GM21367 (cell line): Measurements from ENCODE around the gene OR2K2.
"Not testable (repeated sequence)": the region's sequence is repeated elsewhere in the genome, so short reads cannot be mapped to it uniquely, and the experiment has no call there.

Experiments
- ATAC-seq: cut with Tn5 transposase; IDR thresholded peaks from one replicate; pipeline ENCODE4 v1.9.1; 2021; ENCODE audit not compliant: unreplicated experiment

Gene OR2K2, protein sequence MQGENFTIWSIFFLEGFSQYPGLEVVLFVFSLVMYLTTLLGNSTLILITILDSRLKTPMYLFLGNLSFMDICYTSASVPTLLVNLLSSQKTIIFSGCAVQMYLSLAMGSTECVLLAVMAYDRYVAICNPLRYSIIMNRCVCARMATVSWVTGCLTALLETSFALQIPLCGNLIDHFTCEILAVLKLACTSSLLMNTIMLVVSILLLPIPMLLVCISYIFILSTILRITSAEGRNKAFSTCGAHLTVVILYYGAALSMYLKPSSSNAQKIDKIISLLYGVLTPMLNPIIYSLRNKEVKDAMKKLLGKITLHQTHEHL

DNA sequence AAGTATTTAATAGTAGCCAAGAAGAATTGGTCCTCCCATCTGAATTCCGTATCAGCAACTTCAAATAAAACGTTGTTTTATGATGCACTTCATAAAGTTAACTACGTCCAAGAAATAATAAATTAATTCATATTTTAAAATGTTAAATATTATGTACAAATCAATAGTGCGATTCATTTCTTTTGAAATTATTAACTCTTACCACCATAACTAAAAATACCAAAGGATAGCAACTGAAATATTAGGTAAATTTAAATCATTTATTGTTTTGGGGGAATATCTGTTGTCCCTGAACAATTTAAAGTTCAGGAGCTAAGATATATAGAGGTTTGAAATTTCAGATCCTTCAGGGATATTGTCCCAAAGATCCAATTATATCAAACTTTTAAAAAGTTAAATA is at the start of gene OR2K2:
Gene OR2K2, minus strand, starts transcription at position 101 of the 400 bp plus-strand sequence. CDS start 1,791 bp downstream, outside the sequence.
- ATAC-seq = no peak

DNA sequence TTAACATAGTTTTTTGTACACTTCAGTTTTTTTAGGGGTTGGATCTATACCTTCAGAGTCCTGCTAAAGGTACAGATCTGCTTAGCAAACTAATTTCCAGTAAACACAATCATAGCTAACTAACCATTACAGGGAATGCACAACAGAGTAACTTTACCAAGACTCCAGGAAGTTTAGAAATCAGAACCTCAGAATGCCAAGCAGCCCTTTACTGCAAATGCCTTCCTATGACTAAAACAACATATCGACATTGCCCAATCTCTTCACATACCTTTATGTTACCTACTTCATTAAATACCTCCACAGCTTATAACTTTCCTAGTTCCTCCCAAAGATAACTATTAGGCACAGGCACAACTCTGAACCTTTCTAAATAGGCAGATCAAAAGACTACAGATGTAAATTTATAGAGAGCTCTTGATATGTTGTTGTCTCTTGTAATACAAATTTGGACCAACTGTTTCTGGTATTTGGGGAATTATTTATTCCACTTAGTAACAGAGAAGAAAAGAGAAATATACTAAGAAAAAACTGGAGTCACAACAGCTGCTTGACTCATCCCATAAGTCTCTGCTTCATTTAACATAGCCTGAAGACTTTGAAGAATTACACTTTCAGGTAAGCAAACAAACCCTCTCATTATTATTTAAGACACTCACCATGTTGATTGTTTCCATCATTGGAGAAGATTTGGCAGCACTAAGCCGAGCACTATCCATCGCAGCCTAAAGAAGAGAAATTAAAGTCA is 46.0 kb upstream of the OR2K2 start:
- no peak for ATAC-seq

DNA sequence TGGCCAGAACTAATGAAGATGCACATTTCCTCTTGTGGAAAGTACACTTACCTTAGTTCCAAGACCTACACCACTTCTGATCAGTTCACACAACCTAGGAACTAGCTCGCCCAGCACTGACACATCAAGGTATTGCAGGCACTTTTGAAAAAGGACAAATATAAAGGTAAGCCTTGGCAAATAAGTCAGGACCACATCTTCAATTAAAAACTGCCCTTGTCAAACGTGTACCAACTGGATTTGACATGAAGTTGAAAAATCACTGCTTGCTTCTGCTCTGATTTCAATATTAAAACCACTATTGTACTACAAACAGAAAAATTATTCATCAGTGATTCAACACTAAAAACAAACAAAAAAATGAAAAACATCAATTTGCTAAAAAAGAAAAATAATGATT is 45.0 kb upstream of the OR2K2 start:
- no peak for ATAC-seq

DNA sequence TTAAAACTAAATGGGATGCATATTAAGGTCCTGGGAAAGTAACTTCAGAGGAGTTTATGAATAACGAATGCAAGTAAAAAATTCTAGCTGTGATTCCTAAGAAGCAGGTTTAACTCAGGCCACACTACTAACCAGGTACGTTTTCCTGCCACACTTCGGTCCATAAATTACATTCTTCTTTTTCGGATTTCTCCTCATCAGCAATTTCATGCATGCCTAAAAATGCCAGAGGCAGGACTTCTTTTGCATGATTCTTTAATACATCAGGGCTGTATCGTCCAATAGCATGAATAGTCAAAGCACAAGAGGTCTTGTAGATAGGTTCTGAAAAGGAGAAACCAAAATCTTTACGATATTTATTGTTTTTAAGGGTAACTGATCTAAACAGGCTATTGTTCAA is 42.3 kb upstream of the OR2K2 start:
- no peak for ATAC-seq

DNA sequence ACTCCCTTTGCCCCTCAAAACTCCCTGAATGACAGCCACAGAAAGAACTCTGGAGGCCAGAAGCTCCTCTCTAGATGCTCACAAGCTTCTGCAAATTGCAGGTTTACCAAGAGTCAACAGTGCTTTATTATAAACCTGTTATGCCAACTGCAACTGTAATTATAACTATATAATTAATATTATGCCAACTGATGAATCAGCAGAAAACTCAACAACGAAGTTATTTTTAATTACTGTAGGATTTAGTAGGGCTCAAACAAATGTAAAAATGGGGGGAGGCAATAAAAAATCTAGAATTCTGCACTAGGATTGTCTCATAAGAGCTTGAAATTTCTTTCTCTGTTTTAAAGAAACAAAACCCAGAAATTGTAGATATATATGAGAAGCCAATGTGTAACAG is 37.0 kb upstream of the OR2K2 start:
- ATAC-seq = no peak

DNA sequence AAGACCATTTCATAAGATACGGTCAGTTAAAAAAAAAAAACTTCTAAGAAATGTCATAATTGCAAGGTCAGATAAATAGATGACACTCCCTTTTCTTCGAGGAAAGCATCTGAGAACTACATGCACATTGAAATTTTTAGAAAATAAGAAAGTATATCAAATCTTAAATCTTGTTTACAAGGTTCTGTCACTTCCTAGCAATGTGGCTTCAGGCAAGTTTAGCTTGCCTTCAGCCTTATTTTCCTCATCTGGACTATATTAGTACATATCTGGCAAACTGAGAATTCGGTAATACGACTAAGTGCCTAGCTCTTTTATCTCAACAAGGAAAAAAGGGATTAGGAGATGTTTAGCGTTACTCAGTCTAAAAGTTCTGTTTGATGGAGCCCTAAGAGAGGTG is 32.5 kb upstream of the OR2K2 start:
- ATAC-seq = no peak

DNA sequence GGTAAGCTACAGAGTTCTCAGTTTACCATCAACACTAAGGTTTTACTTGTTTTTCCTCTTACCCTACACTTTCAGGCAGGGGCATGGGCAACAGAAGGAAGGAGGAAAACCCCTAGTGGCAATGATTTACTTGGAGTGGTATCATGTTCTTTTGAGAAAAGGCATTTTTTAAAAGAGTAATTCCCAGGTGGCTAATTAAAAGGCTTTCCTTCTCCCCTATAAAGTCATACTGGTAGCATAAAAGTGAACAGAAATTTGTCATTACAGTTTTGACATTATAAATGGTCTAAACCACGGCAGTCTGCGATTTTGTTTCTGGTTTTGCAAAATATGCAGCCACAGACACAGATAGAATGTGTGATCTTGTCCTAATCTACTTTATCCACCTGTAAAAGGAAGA is 30.9 kb upstream of the OR2K2 start:
- ATAC-seq = no peak

DNA sequence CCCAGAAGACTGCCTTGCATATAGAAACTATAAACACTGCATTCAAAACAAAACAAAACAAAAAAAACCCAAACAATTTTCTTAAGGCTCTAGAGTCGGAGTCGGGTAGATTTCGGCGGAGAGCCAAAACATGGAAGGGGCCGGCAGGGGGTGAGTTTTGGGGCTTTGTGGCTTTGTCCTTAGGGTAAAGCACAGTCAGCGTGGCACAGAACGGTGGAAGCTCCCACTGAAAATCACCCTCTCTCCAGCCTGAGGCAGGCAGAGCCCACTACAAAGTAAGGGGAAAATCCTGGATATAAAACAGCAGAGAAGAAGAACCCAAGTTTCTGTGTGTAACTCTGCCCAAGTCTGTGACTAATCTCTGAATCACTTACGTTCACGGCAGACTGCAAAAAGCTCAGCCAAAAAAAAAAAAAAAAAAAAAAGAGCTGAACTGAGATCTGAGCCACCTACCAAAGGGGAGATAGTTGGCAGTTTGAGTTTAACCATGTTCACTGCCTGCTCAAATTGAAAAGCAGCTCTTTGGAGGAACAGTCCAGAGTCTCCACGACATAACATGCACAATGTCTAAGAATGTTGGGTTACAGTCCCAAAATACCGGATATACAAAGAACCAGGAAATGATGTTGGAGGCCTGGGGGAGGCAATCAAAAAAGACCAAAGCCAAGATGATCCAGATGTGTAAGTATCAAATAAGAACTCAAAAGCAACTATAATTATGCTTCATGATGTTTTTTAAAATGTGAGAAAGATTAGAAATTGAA is 26.6 kb upstream of the OR2K2 start:
- no peak for ATAC-seq

DNA sequence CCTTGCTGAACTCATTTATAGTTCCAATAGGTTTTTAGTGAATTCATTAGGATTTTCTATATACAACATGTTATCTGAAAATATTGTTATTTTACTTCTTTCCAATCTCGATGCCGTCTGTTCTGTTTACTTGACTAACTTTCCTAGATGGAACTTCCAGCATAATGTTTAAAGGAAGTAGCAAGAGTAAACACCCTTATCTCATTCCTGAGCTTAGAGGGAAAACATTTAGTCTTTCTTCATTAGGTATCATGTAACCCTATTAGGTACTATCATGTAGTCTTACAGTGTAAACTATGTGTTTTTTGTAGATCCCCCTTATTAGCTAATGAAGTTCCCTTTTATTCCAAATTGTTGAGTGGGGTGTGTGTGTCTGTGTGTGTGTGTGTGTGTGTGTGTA is 22.5 kb upstream of the OR2K2 start:
- no peak for ATAC-seq

DNA sequence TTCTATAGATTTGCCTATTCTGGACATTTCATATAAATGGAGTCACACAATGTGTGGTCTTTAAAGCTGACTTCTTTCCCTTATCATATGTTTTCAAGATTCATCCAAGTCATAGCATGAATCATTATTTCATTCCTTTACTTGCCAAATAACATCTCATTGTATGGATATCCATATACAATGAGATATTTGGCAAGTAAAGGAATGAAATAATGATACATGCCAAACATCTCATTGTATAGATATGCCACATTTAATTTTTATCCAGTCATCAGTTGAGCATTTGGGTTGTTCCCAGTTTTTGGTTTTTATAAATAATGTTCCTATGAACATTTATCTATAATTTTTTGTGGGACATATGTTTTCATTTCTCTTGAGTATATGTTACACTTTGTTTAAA is 20.5 kb upstream of the OR2K2 start:
- no peak for ATAC-seq

DNA sequence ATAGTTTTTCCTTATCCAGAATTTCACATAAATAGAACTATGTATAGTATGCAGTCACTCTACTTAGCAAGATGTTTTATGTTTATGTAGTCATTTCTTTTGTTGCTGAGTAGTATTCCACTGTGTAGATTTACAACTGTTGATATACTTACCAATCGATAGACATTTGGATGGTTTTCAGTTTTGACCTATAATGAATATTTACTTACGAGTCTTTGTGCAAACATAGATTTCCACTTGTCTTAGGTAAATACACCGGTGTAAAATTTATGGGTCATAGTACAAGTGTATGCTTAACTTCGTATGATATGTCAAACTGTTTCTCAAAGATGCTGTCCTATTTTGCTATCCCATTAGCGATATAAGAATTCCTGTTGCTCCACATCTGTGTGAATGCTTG is 19.7 kb upstream of the OR2K2 start:
- ATAC-seq = no peak

DNA sequence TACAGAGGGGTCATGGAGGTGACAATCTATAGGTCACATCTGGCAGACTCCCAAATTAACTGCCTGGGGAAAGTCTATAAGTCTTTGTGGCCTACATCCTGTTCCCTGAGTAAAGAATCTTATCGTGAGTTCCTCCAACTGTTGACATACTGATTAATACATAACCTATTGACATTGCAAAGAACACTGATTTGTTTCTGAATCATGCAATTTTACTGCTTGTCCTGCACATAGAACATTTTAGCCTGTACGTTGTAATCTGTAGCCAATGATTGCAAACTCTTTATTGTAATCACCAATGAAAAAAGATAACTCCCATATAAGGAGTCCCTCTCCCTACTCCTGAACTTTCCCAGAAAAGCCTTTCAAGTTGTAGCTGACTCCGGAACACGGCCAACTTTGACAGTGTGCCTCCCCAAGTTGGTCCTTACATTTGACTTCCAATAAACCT is 18.8 kb upstream of the OR2K2 start:
- no peak for ATAC-seq

DNA sequence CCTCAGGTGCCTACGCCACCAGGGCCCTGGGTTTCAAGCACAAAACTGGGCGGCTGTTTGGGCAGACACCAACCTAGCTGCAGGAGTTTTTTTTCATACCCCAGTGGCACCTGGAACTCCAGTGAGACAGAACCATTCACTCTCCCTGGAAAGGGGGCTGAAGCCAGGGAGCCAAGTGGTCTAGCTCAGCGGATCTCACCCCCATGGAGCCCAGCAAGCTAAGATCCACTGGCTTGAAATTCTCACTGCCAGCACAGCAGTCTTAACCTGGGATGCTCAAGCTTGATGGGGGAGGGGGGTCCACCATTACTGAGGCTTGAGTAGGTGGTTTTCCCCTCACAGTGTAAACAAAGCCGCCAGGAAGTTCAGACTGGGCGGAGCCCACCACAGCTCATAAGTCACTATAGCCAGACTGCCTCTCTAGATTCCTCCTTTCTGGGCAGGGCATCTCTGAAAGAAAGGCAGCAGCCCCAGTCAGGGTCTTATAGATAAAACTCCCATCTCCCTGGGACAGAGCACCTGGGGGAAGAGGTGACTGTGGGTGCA is 4.4 kb upstream of the OR2K2 start:
- ATAC-seq = not testable (repeated sequence)

DNA sequence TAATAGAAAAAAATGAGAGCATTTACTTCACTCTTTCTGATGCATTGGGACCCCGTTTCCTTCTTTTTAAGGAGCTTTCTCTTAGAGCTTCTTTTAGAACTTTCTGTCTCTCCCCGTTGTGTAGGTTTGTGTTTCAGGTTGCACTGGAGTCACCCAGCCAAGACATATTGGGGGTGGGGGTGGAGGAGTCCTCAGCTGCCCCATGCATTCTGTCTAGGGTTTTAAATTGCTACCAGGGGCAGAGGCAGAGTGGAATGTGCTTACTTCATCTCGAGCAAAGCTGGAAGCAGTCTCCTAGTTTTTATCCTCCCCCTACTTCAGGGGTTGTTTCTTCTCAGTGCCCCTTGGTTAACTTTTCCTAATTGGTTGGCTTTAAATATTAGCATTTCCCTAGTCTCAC is 9.4 kb downstream of the OR2K2 start:
- ATAC-seq = no peak

DNA sequence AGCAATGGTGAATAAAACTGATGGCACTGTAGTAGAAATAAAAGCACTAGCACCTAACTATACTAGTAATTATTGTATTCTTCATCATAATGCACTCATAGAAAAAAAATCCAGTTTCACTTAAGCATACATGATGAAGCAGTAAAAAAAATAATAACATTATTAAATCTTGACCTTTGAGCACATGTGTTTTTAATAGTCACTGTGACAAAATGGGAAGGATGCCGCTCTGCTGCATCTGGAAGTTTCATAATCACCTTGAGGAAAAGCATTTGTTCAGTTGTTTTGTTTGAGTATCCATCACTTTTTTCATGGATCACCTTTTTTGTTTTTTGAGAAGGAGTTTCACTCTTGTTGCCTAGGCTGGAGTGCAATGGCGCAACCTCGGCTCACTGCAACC is 13.2 kb downstream of the OR2K2 start:
- no peak for ATAC-seq

DNA sequence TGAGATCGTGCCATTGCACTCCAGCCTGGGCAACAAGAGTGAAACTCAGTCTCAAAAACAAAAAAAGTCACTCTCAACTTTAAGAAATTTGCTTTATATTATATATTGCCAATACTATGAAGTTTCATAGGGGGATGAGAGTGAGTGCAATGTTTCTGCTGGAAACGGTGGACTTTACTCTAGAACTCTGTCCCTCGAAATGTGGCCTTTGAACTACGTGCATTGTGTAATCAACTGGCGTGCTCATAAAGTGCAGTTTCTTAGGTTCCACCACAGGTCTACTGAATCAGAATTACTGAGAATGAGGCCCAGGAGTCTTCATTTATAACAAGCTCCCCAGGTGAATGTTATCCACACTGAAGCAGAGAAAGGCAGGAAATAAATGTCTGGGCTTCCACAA is 24.1 kb downstream of the OR2K2 start:
- no peak for ATAC-seq

DNA sequence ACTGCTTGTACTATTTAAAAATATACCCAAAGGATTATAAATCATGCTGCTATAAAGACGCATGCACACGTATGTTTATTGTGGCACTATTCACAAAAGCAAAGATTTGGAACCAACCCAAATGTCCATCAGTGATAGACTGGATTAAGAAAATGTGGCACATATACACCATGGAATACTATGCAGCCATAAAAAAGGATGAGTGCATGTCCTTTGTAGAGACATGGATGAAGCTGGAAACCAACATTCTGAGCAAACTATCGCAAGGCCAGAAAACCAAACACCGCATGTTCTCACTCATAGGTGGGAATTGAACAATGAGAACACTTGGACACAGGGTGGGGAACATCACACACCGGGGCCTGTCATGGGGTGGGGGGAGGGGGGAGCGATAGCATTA is 26.0 kb downstream of the OR2K2 start:
- ATAC-seq = not testable (repeated sequence)

DNA sequence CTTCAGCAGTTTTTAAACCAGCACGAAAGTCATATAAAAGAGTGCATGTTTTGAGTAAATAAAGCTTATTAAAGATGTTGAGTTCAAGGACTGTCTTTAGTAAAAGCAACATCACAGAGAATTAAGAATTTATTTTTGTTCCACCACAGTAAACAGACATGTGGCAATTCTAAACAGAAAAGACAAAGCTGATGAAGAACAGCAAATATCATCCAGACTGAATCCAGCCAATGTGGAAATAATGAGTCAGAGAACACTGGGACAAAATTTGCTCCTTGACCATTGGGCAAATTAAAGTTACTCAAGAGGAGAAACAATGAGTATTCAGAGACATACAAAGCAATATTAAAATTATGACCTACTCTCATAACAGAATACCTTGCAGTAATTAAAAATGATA is 28.8 kb downstream of the OR2K2 start:
- no peak for ATAC-seq

DNA sequence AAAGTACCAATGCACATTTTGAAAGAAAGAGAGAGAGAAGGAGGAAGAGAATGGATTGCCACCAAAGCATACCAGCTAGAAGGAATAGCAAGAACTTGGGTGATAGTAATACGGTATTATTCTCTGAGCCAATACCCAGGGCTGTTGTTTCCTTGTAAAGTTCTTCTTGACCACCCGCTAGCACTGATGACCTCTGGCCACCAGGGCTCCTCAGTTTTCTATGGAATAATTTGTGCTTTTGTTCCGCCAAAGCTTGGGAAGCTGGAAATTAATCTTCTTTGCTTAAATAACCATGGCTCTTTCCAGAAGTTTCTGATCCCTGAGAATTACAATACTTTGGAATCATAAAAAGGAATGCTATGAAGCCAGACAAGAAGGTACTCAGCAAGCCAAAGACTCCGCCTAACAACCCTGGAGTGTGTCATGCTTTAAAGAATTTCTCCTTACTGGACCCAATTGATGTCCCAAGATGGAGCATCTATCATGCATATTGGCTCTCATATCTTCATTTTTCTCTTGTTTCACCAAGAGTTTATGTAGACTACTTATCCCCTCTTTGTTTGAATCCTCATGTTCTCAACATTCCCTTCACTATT is 29.8 kb downstream of the OR2K2 start:
- no peak for ATAC-seq

DNA sequence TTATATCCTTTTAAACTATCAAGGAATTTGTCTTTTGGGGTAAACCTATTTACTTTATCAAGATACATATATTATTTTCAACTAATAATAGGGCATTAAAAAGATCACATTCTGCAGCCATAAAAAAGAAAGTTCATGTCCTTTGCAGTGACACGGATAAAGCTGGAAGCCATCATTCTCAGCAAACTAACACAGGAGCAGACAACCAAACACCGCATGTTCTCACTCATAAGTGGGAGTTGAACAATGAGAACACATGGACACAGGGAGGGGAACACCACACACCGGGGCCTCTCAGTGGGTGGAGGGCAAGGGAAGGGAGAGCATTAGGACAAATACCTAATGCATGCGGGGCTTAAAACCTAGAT is 30.4 kb downstream of the OR2K2 start:
- ATAC-seq = not testable (repeated sequence)
